H54 (cell line): ENCODE data around the gene PASK.
A peak's percentile ranks its signal among the peaks of the same experiment; 100 is the strongest.
"Not testable (repeated sequence)": the region's sequence is repeated elsewhere in the genome, so short reads cannot be mapped to it uniquely, and the experiment has no call there.

Experiments
- DNase-seq: peaks from one replicate; pipeline ENCODE4 v3.0.0; 2011; ENCODE audit warnings: low spot score, mixed read lengths; ENCODE audit not compliant: insufficient read length
- FAIRE-seq: peaks from 3 replicates; lab custom pipeline; 2011; peaks lifted over from hg19 to GRCh38; lab: Jason Lieb, UNC
- POLR2A ChIP-seq: IDR thresholded peaks from 2 replicates; pipeline ENCODE4 v1.6.1; 2011; ENCODE audit warnings: low read depth, mild to moderate bottlenecking, low read length

Gene PASK

DNA sequence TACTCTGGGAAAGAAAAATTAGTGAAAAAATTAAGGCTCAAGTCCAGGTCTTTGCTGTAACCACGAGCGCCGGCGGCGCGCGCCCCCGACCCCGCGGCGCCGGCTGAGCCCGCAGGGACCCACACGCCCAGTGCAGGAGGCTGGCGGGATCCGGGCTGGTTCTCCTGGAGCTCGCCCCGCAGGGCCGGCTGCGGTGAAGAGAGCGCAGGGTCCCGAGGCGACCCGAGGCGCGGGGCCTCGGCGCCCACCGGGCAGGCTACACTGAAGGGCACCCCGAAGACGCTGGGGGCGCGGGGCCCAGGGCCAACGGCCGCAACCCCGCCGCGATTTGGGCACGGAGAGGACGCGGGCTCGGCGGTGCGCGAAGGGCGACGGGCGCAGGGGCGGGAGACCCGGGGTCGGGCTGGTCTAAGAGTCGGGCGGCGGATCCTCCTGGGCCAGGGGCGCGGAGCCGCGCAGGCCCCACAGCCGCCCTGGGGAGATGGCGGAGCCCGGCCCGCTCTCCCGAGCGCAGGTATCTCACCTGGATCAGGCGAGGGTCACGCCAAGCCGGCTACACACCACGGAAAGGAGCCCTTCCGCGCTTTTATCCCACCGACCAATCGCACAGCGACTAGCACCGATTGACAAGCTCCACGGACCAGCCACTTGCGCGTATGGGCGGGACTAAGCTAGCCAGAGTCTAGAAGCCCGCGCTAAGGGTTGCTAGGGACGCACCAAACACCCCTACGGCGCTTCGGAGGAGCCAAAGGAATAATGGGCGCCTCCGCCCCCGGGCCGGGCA lies at the start of gene PASK:
PASK (minus strand) TSS at position 582 of the 784 bp plus-strand sequence. CDS start 6,440 bp downstream, outside the sequence.
- peak; percentile 97 for DNase-seq
- no peak for FAIRE-seq
- peak; percentile 26; the same call in 1 of the 2 replicates for TF ChIP-seq POLR2A

DNA sequence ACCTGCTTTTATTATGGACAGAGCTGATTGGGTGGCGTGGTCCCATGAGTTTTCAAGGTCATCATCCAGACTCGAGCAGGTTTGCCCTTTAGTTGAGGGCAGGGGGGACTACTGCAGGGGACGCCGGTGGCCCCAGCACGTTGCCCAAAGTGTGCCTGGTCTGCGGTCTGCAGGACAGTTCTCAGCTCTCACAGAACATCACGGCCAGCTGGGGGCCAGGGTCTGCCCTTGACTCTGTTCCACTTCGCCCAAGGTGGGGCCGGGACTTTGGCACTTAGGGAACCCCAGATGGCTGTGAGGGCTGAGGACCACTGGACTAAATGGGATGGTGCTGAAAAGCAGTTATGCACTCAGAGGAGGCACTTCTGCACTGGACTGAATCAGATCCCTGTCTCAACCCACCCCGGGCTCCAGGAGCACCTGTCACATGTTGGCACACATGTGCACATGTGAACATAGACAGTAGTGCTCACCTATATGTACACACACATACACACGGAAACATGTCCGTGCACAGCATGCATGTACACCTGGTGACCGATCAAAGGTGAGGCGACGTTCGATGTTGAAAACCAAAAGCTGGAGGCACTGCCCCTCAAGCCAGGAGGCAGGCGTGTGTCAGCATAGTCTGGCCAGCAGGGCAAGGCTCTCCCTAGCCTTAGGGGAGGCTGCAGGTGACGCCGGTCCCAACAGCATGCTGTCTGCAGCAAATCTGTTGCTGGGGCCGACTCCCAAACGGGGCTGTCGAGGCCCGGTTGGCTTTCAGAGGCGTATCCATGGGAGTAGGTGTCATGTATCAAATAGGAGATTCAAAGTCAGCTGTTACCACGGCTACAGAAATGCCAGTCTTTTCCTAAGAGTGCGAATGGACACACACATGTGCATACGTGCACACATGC lies 49.4 kb upstream of the PASK start:
- no peak for TF ChIP-seq POLR2A

DNA sequence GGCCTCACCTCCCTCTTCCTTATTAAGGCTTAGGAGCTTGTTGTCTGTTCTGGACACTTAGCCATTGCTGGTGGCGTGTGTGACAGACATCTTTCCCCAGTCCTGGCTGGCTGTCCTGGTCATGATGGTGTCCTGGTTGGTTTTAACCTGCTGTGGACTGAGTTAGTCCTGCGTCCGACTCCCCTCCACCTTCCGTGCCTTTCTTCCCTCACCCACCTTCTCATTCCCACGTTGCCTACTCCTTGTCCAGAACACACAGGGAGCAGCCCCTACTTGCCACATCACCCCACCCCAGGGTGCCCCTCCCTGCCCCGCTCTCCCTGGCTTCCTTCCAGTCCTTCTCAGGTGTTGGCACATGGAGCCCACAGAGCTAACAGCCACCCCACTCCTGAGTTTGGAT lies 48.7 kb upstream of the PASK start:
- FAIRE-seq (no peak), DNase-seq (no peak)
- TF ChIP-seq POLR2A = no peak

More for the DNA sequence above, 49.4 kb upstream of the PASK start:
- DNase-seq = no peak
- no peak for FAIRE-seq

DNA sequence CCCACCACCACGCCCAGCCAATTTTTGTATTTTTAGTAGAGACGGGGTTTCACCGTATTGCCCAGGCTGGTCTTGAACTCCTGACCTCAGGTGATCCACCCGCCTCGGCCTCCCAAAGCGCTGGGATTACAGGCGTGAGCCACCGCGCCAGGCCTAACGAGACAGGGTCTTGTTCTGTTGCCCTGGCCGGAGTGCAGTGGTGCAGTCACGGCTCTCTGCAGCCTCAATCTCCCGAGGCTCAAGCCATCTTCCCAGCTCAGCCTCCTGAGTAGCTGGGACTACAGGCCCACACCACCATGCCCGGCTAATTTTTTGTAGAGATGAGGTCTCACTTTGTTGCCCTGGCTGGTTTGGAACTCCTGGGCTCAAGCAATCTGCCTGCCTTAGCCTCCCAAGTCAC lies 48.0 kb upstream of the PASK start:
- FAIRE-seq, DNase-seq: not testable (repeated sequence)

DNA sequence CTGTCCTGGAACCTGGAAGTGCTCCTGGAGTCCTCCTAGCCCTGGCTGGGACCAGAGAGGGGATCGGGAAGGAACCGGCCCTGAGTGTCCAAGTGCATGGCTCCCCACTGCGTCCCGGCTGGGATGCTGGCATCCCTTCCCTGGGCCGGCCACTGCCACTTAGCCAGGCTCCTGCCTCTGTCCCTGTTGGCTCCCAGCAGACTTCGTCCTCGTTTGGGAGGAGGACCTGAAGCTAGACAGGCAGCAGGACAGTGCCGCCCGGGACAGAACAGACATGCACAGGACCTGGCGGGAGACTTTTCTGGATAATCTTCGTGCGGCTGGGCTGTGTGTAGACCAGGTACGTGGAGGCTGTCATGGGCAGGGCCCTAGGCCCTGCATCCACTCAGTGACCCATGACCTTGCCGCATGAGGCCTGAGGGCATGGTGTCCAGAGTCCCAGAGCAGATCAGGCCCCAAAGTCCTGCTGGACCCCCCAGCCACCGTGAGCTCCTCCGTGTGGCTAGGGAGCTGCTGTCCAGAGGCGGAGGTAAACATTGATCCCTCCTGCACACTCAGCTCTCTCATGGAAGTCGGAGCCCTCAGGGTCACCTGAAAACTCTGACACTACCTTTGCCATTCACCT lies 46.3 kb upstream of the PASK start:
- TF ChIP-seq POLR2A = no peak
- DNase-seq = no peak
- no peak for FAIRE-seq

DNA sequence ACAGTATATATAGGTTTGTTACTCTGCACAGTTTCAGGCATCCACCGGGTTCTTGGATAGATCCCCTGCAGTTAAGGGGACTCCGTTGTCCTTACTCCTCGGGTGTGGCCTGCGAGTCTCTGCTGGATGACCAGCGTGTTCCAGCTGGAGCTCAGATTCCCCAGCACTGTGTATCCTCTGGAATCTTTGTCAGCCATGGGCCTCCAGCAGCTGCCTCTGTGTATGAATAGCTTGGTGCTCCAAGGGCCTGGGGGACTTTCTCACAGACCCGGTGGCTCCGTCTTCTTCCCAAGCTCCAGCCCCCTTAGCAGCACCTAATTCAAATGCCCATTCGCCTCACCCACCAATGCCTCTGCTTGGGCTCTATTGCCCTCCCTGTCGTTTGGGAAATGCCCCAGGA lies 45.5 kb upstream of the PASK start:
- no peak for TF ChIP-seq POLR2A
- DNase-seq = no peak
- no peak for FAIRE-seq

DNA sequence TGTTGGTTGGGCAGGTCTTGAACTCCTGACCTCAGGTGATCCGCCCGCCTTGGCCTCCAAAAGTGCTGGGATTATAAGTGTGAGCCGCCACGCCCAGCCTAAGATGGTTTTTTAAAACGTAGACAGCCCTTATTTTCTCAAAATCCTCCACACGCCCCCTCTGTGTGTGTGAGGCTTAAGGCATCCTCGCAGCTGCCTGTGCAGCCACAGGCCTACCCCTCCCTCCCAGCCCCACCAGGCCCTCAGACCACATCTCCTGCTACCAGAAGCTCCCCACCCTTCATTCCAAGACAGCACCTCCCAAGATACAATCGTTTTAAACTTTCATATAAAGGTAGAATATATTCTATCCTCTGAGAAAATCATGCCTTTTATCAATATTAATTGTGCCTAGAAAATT lies 44.0 kb upstream of the PASK start:
- DNase-seq (no peak), FAIRE-seq (no peak)
- no peak for TF ChIP-seq POLR2A

DNA sequence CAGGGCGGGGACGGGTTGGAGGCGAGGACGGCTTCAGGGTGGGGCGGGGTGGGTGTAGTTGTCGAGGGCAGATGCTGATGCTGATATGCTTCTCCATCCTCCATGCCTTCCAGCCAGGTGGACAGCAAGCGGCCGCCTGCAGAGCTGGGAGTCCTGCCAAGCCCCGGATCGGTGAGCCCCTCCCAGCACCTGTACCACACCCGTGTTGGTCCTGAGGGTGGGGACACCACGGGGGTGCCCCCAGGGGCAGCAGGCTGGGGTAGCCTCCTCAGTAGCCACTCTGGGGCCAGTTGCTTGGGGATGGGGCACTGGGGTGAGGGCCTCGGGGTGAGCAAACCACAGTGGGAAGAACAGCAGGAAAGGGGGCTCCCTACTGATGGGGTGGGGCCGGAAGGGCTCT lies 41.8 kb upstream of the PASK start:
- FAIRE-seq = no peak
- no peak for TF ChIP-seq POLR2A
- no peak for DNase-seq

DNA sequence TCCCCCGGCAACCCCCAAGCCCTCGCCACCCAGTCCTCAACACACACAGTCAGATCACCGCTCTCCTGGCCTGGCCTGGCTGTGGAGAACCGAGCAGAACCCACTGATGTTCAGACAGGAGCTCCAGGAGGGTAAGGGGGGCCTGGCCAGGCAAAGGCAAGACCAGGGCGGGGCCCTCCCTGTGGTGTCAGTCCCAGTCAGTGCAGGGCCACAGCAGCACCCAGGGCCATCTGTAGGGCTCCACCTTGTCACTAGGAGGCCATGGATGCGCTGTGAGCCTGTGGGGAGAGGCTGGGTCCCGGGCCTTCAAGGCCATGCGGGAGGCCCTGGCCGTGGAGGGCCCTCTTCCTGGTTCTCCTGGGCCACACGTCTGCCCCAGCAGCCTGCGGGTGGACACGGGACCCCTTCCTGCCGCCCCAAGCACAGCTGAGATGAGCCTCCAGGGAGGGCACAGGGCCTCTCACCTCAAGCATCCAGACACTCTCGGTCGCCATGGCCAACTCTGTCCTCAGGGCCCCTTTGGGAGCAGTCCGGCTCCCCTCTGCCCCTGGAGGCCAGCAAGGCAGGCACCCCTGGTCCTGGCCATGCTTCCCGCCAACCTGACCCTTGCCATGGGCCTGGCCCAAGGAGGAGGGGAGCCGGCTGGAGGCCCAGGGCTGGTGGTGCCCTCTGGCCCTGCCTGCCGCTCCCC lies 41.2 kb upstream of the PASK start:
- no peak for TF ChIP-seq POLR2A
- no peak for FAIRE-seq
- DNase-seq = no peak

DNA sequence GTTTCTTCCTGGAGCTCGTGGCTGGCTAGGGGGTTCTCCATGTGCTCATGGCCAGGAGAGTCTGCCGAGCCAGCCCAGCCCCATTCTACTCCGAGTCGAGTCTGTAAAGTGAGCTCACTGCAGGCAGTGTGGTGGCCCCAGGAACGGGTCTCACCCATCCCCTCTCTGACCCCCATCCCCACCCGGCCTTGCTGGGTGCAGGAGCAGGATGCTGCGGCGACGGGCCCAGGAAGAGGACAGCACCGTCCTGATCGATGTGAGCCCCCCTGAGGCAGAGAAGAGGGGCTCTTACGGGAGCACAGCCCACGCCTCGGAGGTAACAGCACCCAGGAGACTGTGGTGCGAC lies 40.6 kb upstream of the PASK start:
- FAIRE-seq = no peak
- DNase-seq = no peak
- TF ChIP-seq POLR2A = no peak

DNA sequence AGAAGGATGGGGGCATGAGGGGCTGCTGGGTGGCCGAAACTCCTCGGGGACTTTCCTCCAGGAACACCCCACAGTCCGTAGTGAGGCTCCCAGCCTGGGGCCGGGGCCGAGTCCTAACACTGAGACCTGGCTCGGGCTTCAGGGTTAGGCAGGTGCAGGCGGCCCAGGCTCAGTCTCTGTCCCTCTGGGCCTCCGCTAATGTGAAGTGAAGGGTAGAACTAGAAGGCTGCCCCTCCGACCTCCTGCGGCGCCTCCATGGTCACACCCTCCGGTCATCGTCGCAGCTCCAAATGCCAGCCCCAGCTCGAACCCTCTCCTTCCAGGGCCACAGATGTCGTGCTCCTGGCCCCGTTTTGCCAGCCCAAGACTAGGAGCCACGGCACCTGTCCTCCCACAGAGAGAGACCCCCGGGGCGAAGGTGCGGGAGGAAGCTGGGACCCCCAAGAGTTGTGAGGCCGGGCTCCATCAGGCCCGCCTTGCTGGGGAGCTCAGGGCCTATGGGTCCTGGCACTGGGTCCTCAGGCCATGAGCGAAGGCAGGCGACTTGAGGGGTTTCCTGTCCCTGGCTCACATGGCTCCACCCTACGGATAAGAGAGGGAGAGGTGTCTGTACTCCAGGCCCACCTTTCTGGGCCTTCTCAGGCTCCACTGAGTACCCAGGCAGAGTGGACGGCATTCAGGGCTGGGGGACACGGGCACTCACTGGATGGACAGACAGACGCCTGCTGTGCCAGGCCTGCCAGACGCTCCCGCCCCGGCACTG lies 40.0 kb upstream of the PASK start:
- no peak for DNase-seq
- no peak for TF ChIP-seq POLR2A
- no peak for FAIRE-seq

DNA sequence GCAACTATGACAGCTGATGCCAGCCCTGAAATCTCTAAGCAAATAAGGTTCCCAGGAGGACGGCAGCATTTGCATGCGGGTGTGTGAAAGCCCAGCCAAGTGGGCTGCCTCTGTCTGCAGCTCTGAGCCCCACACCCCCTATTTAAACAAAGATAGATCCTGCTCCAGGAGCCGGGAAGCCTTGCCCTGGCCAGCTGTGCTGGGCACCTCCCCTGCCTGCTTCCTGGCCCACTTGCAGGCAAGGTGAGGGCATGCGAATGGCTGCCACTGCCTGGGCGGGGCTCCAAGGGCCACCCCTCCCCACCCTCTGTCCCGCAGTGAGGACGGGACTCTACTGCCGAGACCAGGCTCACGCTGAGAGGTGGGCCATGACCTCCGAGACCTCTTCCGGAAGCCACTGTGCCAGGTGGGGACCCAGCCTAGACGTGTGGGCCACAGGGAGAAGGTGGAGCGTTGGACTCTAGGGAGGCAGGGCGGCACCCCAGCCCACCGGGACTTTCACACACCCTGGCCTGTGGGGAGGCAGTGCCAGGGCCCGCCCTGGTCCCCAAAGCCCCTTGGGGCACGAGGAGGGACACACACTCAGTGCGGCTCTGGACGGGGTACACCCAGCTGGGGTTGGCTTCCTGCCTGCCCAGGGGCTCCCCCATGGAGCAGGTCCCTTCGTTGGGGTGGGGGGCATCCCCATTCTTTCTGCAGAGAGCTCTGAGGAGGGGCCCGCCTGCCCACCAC lies 39.3 kb upstream of the PASK start, which contains the start of gene ANO7:
ANO7 (plus strand) TSS at position 317 of the 732 bp plus-strand sequence. CDS start 1,387 bp downstream, outside the sequence.
- FAIRE-seq (no peak), DNase-seq (no peak)

More for the DNA sequence above, 39.3 kb upstream of the PASK start, which contains the start of gene ANO7:
- no peak for TF ChIP-seq POLR2A
